Cardiac fibroblast (primary cell): ENCODE measurements around the gene DIRAS1.

ENCODE experiments used
- DNase-seq, 2 donors: peaks; one replicate each; pipeline versions ENCODE4 v3.0.0 to v3.0.0-alpha.2; 2010; ENCODE audit warnings: low read depth in 2 of 2
- H3K4me3 ChIP-seq, 2 donors: replicated peaks in 1 of 2; 1 replicate in 1 of 2; 2 replicates in 1 of 2; pipeline ENCODE4 v1.5.1; 2011; ENCODE audit warnings: low read depth in 2 of 2, low read length in 2 of 2, mild to moderate bottlenecking in 2 of 2, moderate library complexity in 1 of 2
- CTCF ChIP-seq: IDR thresholded peaks from one replicate; pipeline ENCODE4 v1.5.1; 2011; ENCODE audit warnings: low read depth, mild to moderate bottlenecking, low read length, inconsistent platforms

The DIRAS1 gene

DNA sequence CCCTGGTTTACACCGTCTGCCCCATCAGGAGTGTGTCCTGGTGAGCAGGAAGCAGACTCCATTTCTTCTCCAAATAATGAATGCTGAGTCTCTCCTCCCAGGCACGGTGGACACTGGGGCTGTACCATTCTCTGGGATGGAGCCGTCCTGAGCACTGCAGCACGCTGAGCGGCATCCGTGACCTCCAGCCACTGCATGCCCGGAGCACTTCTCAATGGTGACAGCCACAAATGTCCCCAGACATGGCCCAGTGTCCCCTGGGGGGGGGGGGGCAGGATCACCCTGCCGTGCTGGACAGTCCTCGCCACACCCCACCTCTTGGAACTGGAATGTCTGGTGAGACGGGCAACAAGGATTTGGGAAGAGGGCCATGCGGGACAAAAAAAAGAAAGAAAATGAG lies 56.1 kb downstream of the DIRAS1 start:
- TF ChIP-seq CTCF = no peak
- no peak overlapping the region for H3K4me3 ChIP-seq
- DNase-seq = no peak
